ENCODE measurements around the gene PKIB.
"Not testable (repeated sequence)": the region's sequence is repeated elsewhere in the genome, so short reads cannot be mapped to it uniquely, and the experiment has no call there.

PKIB gene

DNA sequence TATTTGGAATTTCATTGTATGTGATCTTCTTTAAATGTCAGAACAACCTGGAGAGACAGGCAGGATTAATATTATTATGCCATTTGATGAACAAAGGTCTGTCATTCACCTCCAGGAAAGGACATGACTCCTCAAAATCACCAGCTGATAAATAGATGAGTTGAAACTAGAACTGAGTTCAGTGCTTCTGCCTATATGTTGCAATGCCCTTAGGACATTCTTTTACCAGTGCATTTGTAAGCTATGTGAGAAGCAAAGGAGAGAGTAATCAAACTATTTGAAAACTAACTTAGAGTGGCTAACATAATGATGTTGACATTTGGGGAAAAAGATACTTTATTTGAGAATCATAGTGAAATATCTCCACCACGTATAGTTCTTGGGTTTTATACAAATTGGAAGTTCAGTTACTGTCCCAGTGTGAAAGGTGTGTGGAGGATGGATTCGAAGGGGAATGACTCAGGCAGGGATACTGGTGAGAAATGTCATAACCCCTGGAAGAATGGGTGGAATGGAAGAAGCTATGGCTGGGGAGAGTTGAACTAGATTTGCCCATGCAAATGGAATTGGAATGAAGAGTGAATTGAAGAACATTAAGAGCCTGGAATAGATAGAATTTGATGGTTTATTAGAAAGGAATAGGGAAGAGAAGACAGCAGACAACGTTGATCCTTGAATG is 21.5 kb downstream of the PKIB start:
- Histone ChIP-seq H3K9me3 (ENCODE audit: insufficient read depth, low read length, severe bottlenecking) (no peaks in the 10 kb centered on the region), H3K4me1 (ENCODE audit: insufficient read depth, low read length) (no peaks in the 10 kb centered on the region), H3K79me2 (ENCODE audit: insufficient read depth, low read length) (no peaks in the 10 kb centered on the region), H3K9ac (ENCODE audit: low read depth, low read length) (no peak overlapping the region), H4K20me1 (ENCODE audit: insufficient read depth, low read length) (no peaks in the 10 kb centered on the region), H3K4me2 (ENCODE audit: insufficient read depth, low read length) (no peak overlapping the region), H3K4me3 (ENCODE audit: low read depth in 1 of 2, low read length in 2 of 2) (no peak overlapping the region), H3K27me3 (ENCODE audit: insufficient read depth, low read length, poor library complexity) (no peaks in the 10 kb centered on the region), H2AFZ (ENCODE audit: low read depth, low read length) (no peak overlapping the region), H3K27ac (ENCODE audit: low read length) (no peak overlapping the region), H3K36me3 (ENCODE audit: insufficient read depth, low read length) (no peaks in the 10 kb centered on the region)
- TF ChIP-seq, protein P1, sequence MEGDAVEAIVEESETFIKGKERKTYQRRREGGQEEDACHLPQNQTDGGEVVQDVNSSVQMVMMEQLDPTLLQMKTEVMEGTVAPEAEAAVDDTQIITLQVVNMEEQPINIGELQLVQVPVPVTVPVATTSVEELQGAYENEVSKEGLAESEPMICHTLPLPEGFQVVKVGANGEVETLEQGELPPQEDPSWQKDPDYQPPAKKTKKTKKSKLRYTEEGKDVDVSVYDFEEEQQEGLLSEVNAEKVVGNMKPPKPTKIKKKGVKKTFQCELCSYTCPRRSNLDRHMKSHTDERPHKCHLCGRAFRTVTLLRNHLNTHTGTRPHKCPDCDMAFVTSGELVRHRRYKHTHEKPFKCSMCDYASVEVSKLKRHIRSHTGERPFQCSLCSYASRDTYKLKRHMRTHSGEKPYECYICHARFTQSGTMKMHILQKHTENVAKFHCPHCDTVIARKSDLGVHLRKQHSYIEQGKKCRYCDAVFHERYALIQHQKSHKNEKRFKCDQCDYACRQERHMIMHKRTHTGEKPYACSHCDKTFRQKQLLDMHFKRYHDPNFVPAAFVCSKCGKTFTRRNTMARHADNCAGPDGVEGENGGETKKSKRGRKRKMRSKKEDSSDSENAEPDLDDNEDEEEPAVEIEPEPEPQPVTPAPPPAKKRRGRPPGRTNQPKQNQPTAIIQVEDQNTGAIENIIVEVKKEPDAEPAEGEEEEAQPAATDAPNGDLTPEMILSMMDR (IDR thresholded peaks at IDR 0.05; ENCODE audit: borderline replicate concordance, extremely low read depth, low read length, poor library complexity, severe bottlenecking) = no peak
- TF ChIP-seq EZH2 (IDR thresholded peaks at IDR 0.05; ENCODE audit: borderline replicate concordance, low read depth, low read length, severe bottlenecking) = no peak
- no peak for ATAC-seq (ENCODE audit: insufficient read depth, low read depth)
- no peak for DNase-seq

DNA sequence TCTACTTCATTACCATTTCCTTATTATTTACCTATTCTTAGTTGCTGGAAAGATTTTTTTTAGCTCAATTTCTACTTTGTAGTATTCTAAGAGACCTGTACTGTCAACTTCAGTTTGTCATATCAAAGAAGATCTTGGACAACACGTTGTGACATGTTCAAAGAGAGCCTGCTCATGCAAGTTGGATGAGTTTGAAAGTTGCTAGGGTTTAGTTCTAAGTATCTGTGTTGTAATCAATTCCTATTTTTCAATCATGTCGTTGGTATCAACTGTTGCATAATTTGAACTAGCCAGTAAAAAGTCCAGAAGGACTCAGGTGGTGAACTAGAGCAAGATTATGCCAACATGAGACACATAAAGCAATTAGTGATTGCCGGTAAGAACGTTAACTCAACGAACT is 30.2 kb downstream of the PKIB start:
- Histone ChIP-seq H3K36me3 (ENCODE audit: insufficient read depth, low read length) (no peaks in the 10 kb centered on the region), H3K4me3 (ENCODE audit: low read depth in 1 of 2, low read length in 2 of 2) (no peak overlapping the region), H3K79me2 (ENCODE audit: insufficient read depth, low read length) (no peaks in the 10 kb centered on the region), H3K9ac (ENCODE audit: low read depth, low read length) (no peak overlapping the region), H2AFZ (ENCODE audit: low read depth, low read length) (no peak overlapping the region), H3K27ac (ENCODE audit: low read length) (no peak overlapping the region), H3K4me2 (ENCODE audit: insufficient read depth, low read length) (no peak overlapping the region), H3K27me3 (ENCODE audit: insufficient read depth, low read length, poor library complexity) (no peaks in the 10 kb centered on the region), H4K20me1 (ENCODE audit: insufficient read depth, low read length) (no peaks in the 10 kb centered on the region), H3K9me3 (ENCODE audit: insufficient read depth, low read length, severe bottlenecking) (no peaks in the 10 kb centered on the region), H3K4me1 (ENCODE audit: insufficient read depth, low read length) (no peaks in the 10 kb centered on the region)
- no peak for TF ChIP-seq EZH2 (IDR thresholded peaks at IDR 0.05; ENCODE audit: borderline replicate concordance, low read depth, low read length, severe bottlenecking)
- TF ChIP-seq, protein P1 (IDR thresholded peaks at IDR 0.05; ENCODE audit: borderline replicate concordance, extremely low read depth, low read length, poor library complexity, severe bottlenecking) = no peak
- DNase-seq (no peak), ATAC-seq (ENCODE audit: insufficient read depth, low read depth) (no peak)

DNA sequence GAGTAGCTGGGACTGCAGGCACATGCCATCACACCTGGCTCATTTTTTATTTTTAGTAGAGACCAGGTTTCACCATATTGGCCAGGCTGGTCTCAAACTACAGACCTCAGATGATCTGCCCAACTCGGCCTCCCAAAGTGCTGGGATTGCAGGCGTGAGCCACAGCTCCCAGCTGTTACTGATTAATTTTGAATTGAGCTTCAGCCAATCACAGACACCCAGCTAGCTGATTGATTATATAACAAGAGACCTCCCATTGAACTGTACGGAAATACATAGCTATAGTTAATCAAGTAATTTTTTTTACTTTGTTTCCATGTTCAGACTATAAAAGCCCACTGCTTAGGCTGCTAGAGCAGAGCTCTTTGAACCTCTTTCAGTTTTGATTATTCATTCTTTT is 31.6 kb downstream of the PKIB start:
- Histone ChIP-seq H3K4me2 (ENCODE audit: insufficient read depth, low read length) (no peak overlapping the region), H3K9me3 (ENCODE audit: insufficient read depth, low read length, severe bottlenecking) (no peaks in the 10 kb centered on the region), H3K4me1 (ENCODE audit: insufficient read depth, low read length) (no peaks in the 10 kb centered on the region), H3K36me3 (ENCODE audit: insufficient read depth, low read length) (no peaks in the 10 kb centered on the region), H4K20me1 (ENCODE audit: insufficient read depth, low read length) (no peaks in the 10 kb centered on the region), H3K79me2 (ENCODE audit: insufficient read depth, low read length) (no peaks in the 10 kb centered on the region), H2AFZ (ENCODE audit: low read depth, low read length) (no peak overlapping the region), H3K27me3 (ENCODE audit: insufficient read depth, low read length, poor library complexity) (no peaks in the 10 kb centered on the region), H3K9ac (ENCODE audit: low read depth, low read length) (no peak overlapping the region), H3K27ac (ENCODE audit: low read length) (no peak overlapping the region), H3K4me3 (ENCODE audit: low read depth in 1 of 2, low read length in 2 of 2) (no peak overlapping the region)
- DNase-seq (no peak), ATAC-seq (ENCODE audit: insufficient read depth, low read depth) (no peak)
- TF ChIP-seq, protein P1 (IDR thresholded peaks at IDR 0.05; ENCODE audit: borderline replicate concordance, extremely low read depth, low read length, poor library complexity, severe bottlenecking) = no peak

- H3K27ac ChIP-seq (ENCODE audit: low read length); H3K4me2 ChIP-seq (ENCODE audit: insufficient read depth, low read length); H3K27me3 ChIP-seq (ENCODE audit: insufficient read depth, low read length, poor library complexity); H3K9ac ChIP-seq (ENCODE audit: low read depth, low read length); ATAC-seq (ENCODE audit: insufficient read depth, low read depth); H3K79me2 ChIP-seq (ENCODE audit: insufficient read depth, low read length); H3K4me3 ChIP-seq (ENCODE audit: low read depth in 1 of 2, low read length in 2 of 2); DNase-seq; H3K36me3 ChIP-seq (ENCODE audit: insufficient read depth, low read length); H4K20me1 ChIP-seq (ENCODE audit: insufficient read depth, low read length); H3K9me3 ChIP-seq (ENCODE audit: insufficient read depth, low read length, severe bottlenecking); H3K4me1 ChIP-seq (ENCODE audit: insufficient read depth, low read length); H2AFZ ChIP-seq (ENCODE audit: low read depth, low read length): not testable (repeated sequence)
Observed at GRCh38 chr6:122642604-122643003, 32.4 kb downstream of the PKIB start.

All from DND-41 (cell line).